ENCODE data around the gene PPP2R3C. TPM values are rescaled to one million over a fixed set of nuclear protein-coding genes. Genes with fewer than 3 reads are reported as not detected.

PPP2R3C gene
- total RNA-seq, 1 experiment from 2014 or later = 56.2 TPM

DNA sequence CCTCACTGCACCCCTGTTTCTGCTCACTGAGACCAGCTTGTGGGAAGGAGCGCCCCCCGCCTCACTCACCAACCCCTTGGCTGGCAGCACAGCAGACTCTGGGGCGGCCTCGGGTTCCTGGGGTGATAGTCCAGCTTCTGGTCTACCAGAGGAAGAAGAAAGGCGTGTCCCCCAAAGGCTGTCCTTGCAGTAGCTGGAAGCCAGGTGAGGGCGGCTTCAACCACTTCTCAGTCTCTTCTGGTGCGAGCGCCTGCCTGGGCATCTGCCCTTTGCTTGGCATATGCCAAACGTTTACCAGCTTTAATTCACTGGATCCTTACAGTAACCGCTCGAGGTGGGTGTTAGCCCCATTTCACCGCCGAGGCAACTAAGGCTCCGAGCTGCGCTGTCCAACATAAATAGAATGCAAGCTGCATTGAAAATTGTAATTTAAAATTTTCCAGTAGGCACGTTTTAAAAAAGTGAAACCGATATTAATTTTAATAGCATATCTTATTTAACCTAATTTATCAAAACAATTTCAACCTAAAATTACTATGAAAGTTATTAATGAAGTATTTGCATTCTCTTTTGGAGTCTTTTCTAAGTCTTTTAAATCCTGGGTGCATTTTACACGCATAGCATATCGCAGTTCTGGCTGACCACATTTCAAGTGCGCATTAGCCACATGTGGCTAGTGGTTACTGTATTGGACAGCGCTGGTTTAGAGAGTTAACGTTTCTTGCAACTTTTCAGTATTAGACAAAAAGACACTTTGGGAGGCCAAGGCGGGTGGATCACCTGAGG lies 74.8 kb downstream of the PPP2R3C start:
- Histone ChIP-seq H3K36me3 (ENCODE audit: insufficient read depth, low read length, poor library complexity, severe bottlenecking) (no peaks in the 10 kb centered on the region), H3K4me1 (ENCODE audit: insufficient read depth, low read length, poor library complexity, severe bottlenecking) (peaks cover 5% of the 10 kb centered on the region), H3K9me3 (ENCODE audit: low read depth, low read length, poor library complexity, severe bottlenecking) (no peaks in the 10 kb centered on the region), H3K27me3 (replicated peaks; ENCODE audit: insufficient read depth, low read depth, low read length, poor library complexity) (no peaks in the 10 kb centered on the region), H3K4me3 (ENCODE audit: low read depth, low read length, poor library complexity, severe bottlenecking) (peak overlapping the region; percentile 81), H3K27ac (ENCODE audit: low read depth, low read length, poor library complexity, severe bottlenecking) (peak overlapping the region; percentile 86)
- no TSS peak for BruUV-seq (replicated peaks)
- intact Hi-C loops (cut with micrococcal nuclease; ENCODE audit: unreplicated experiment) = loop anchor here (10.0 kb wide), 1 partner anchor 358 kb away; the partner anchor contains the start of gene NFKBIA
- CTCF ChIA-PET = interaction anchor here (0.6 kb wide), 1 partner anchor 21 kb away, joined by 5 read pairs; no protein-coding TSS in a partner anchor
- TF ChIP-seq, protein P1, sequence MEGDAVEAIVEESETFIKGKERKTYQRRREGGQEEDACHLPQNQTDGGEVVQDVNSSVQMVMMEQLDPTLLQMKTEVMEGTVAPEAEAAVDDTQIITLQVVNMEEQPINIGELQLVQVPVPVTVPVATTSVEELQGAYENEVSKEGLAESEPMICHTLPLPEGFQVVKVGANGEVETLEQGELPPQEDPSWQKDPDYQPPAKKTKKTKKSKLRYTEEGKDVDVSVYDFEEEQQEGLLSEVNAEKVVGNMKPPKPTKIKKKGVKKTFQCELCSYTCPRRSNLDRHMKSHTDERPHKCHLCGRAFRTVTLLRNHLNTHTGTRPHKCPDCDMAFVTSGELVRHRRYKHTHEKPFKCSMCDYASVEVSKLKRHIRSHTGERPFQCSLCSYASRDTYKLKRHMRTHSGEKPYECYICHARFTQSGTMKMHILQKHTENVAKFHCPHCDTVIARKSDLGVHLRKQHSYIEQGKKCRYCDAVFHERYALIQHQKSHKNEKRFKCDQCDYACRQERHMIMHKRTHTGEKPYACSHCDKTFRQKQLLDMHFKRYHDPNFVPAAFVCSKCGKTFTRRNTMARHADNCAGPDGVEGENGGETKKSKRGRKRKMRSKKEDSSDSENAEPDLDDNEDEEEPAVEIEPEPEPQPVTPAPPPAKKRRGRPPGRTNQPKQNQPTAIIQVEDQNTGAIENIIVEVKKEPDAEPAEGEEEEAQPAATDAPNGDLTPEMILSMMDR (conservative IDR thresholded peaks at IDR 0.05; ENCODE audit: low read depth, low read length) = no peak
- TF ChIP-seq EZH2 (IDR thresholded peaks at IDR 0.05; ENCODE audit: borderline replicate concordance, low read depth, low read length, poor library complexity, severe bottlenecking) = no peak
- POLR2A ChIA-PET (ENCODE audit: low non-redundant PET) = no interaction called here
- no peak for DNase-seq (ENCODE audit: low spot score)

DNA sequence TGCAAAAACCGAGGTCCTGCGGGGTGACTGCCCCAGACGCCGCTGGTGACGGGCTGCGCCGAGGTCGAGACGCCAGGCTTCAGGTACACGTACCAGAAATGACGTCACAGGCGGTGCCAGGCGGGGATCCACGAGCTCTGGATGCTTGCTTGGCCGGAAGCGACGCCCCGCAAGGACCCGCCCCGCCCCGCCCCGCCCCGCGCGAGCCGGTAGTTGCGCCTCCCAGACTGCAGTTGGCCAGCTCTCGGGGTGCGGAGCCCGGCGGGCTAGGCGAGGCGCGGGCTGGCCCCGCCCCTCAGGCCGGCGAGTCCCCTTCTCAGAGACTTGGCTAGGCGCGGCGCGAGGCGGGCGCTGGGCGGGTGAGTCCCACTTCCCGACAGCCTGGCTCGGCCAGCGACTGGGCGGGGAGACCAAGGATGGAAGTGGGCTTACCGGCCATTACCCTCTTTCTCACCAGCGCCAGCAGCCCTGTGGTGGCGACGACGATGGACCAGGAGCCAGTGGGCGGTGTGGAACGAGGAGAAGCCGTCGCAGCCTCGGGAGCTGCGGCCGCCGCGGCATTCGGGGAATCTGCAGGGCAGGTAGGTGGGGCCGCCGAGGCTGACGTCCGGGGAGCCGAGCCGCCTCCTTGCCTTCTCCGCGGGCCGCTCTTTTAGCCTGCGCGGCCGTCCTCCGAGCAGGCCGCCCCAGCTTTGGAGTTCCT lies 75.6 kb downstream of the PPP2R3C start, which contains the start of gene FAM177A1:
TSS of gene FAM177A1 (plus strand) at position 225 of the 703 bp plus-strand sequence. CDS start at position 417, 192 bp downstream.
- CTCF ChIA-PET = interaction anchor here (0.6 kb wide), 2 partner anchors 17 to 21 kb away, joined by 5 to 8 read pairs; no protein-coding TSS in a partner anchor
- peak within 1 kb of the TSS; percentile 86 for H3K27ac ChIP-seq (ENCODE audit: low read depth, low read length, poor library complexity, severe bottlenecking)
- TF ChIP-seq EZH2 (IDR thresholded peaks at IDR 0.05; ENCODE audit: borderline replicate concordance, low read depth, low read length, poor library complexity, severe bottlenecking) = no peak
- TF ChIP-seq, protein P1 (conservative IDR thresholded peaks at IDR 0.05; ENCODE audit: low read depth, low read length) = no peak

DNA sequence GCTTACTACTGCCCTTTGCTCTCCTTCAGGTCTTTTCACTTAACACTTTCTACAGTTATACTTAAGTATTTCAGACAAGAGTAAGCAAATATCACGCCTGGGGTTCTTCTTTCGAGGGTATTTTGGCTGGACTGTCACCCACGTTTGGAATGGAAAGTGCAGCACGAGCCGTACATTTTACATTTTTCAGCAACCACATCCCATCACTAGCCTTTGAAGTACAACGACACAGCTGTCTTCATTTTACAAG lies 76.1 kb downstream of the PPP2R3C start:
- H3K4me1 ChIP-seq (ENCODE audit: insufficient read depth, low read length, poor library complexity, severe bottlenecking) = peaks cover 5% of the 10 kb centered on the region
- no peaks in the 10 kb centered on the region for H3K9me3 ChIP-seq (ENCODE audit: low read depth, low read length, poor library complexity, severe bottlenecking)
- no TSS peak for BruUV-seq (replicated peaks)
- H3K36me3 ChIP-seq (ENCODE audit: insufficient read depth, low read length, poor library complexity, severe bottlenecking) = no peaks in the 10 kb centered on the region
- ChIA-PET CTCF (interaction anchor here (0.6 kb wide), 1 partner anchor 18 kb away, joined by 8 read pairs; no protein-coding TSS in a partner anchor), POLR2A (ENCODE audit: low non-redundant PET) (no interaction called here)
- TF ChIP-seq EZH2 (IDR thresholded peaks at IDR 0.05; ENCODE audit: borderline replicate concordance, low read depth, low read length, poor library complexity, severe bottlenecking) = no peak
- TF ChIP-seq, protein P1 (conservative IDR thresholded peaks at IDR 0.05; ENCODE audit: low read depth, low read length) = no peak
- intact Hi-C loops (cut with micrococcal nuclease; ENCODE audit: unreplicated experiment) = loop anchor here (10.0 kb wide), 1 partner anchor 359 kb away; the partner anchor contains the start of gene NFKBIA
- no peak for DNase-seq (ENCODE audit: low spot score)
- no peaks in the 10 kb centered on the region for H3K27me3 ChIP-seq (replicated peaks; ENCODE audit: insufficient read depth, low read depth, low read length, poor library complexity)
- peak overlapping the region; percentile 81 for H3K4me3 ChIP-seq (ENCODE audit: low read depth, low read length, poor library complexity, severe bottlenecking)
- peak overlapping the region; percentile 76 for H3K27ac ChIP-seq (ENCODE audit: low read depth, low read length, poor library complexity, severe bottlenecking)

More for the DNA sequence above, 75.6 kb downstream of the PPP2R3C start, which contains the start of gene FAM177A1:
- POLR2A ChIA-PET (ENCODE audit: low non-redundant PET) = no interaction called here
- peaks cover 5% of the 10 kb centered on the region for H3K4me1 ChIP-seq (ENCODE audit: insufficient read depth, low read length, poor library complexity, severe bottlenecking)
- peak within 1 kb of the TSS; percentile 81 for H3K4me3 ChIP-seq (ENCODE audit: low read depth, low read length, poor library complexity, severe bottlenecking)
- no peaks in the 10 kb centered on the region for H3K27me3 ChIP-seq (replicated peaks; ENCODE audit: insufficient read depth, low read depth, low read length, poor library complexity)
- intact Hi-C loops (cut with micrococcal nuclease; ENCODE audit: unreplicated experiment) = loop anchor here (10.0 kb wide), 1 partner anchor 359 kb away; the partner anchor contains the start of gene NFKBIA
- H3K9me3 ChIP-seq (ENCODE audit: low read depth, low read length, poor library complexity, severe bottlenecking) = no peaks in the 10 kb centered on the region
- H3K36me3 ChIP-seq (ENCODE audit: insufficient read depth, low read length, poor library complexity, severe bottlenecking) = no peaks in the 10 kb centered on the region
- BruUV-seq (replicated peaks) = no TSS peak
- peak; percentile 97 for DNase-seq (ENCODE audit: low spot score)

All from A673 (cell line).